ENCODE data around the gene ZNF81. TPM values are rescaled to one million over a fixed set of nuclear protein-coding genes. Genes with fewer than 3 reads are reported as not detected.
A peak's percentile ranks its signal among the peaks of the same experiment; 100 is the strongest.

The ZNF81 gene
- total and polyA plus RNA-seq, 5 experiments from 2014 or later: 1.5 to 13.3 (median 4.8) TPM

DNA sequence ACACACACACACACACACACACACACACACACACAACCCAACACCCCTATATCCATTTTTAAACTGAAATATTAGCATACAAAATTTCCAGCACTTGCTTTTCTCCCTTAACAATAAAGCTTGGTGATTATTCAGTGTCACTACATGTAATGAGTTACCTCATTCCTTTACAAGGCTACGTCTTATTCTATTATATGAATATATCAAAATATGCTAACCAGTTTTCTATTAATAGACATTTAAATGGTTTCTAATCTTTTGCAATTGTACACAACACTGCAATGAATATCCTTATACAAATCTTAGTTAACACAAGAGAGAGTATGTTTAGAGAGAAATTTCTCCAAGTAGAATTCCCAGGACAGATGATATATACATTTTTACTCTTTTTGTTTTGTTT, 14.2 kb downstream of the ZNF81 start:
- peaks cover 0 to 62% (median 11%) of the 10 kb centered on the region in 3 donors for H3K36me3 Mint-ChIP-seq
- no peak overlapping the region for H3K4me3 Mint-ChIP-seq
- DNase-seq: no peak
- H3K9me3 Mint-ChIP-seq: no peaks in the 10 kb centered on the region
- no peak overlapping the region for H3K27ac Mint-ChIP-seq
- peaks cover 5 to 11% (median 7%) of the 10 kb centered on the region in 4 donors for H3K4me1 Mint-ChIP-seq
- POLR2A ChIA-PET: no interaction called here
- ATAC-seq: no peak
- no peaks in the 10 kb centered on the region for H3K27me3 Mint-ChIP-seq

DNA sequence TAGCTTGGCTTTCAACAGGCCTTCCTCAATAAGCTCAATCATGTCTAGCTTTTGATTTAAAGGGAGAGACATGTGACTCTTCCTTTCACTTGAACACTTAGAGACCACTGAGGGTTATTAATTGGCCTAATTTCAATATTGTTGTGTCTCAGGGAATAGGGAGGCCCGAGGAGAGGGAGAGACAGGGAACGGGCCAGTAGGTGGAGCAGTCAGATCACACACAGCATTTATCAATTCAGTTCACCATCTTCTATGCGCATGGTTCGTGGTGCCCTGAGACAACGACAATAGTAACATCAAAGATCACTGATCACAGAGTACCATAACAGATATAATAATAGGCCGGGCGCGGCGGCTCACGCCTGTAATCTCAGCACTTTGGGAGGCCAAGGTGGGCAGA, 17.8 kb downstream of the ZNF81 start:
- H3K4me3 Mint-ChIP-seq: no peak overlapping the region
- ATAC-seq (peak; percentile 33 to 53), DNase-seq (peak in 8 of 10 donors; percentile 4 to 36 (median 22))
- H3K9me3 Mint-ChIP-seq: no peaks in the 10 kb centered on the region
- POLR2A ChIA-PET: no interaction called here
- H3K27me3 Mint-ChIP-seq: no peaks in the 10 kb centered on the region
- peaks cover 3 to 50% (median 3%) of the 10 kb centered on the region in 3 donors for H3K36me3 Mint-ChIP-seq
- H3K27ac Mint-ChIP-seq: peak overlapping the region in 3 of 10 donors; percentile 8 to 42 (median 24)
- H3K4me1 Mint-ChIP-seq: peaks cover 4 to 11% (median 7%) of the 10 kb centered on the region in 4 donors

DNA sequence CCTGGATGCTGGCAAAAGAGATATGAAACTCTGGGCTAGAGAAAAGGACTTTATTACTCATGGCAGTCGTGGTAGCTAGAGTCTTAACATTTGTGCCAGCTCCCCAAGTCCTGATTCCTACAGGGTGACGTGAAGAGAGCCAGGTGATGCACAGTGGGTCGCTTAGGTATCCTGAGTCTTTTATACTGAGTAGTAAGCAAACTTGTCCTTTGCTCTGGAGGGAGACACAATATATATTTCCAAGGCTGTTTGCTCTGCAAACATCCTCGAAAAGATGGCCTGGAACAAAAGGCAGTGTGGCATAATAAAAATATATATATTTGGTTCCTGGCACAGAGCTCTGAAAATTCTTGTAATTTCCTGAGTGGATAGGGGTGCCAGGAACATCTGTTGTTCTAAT, 23.0 kb downstream of the ZNF81 start:
- H3K36me3 Mint-ChIP-seq: peaks cover 12 to 46% (median 24%) of the 10 kb centered on the region in 3 donors
- ATAC-seq (no peak), DNase-seq (no peak)
- POLR2A ChIA-PET: no interaction called here
- H3K27ac Mint-ChIP-seq: no peak overlapping the region
- H3K4me3 Mint-ChIP-seq: no peak overlapping the region
- H3K27me3 Mint-ChIP-seq: no peaks in the 10 kb centered on the region
- H3K9me3 Mint-ChIP-seq: no peaks in the 10 kb centered on the region
- H3K4me1 Mint-ChIP-seq: peaks cover 0 to 4% (median 1%) of the 10 kb centered on the region in 4 donors

DNA sequence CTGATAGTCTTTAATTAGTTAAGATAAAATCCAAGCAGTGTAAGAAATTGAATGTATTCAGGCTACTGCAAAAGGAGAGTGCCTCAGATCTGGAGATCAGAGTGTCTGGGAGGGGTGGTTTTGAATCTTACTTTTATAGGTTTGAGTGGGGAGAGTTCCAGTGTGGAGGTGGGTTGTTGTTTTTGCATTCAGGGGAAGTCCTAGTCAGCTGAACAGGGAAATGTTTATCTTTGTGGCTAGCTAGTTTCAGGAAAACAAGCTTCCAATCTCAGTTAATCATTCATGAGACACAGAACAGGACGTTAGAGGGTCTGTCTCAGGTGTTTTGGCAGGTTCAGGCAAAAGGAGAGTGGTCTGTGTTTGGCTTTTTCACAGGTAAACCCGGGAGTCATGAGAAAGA, 26.0 kb downstream of the ZNF81 start:
- no peak for ATAC-seq
- Mint-ChIP-seq H3K4me3 (no peak overlapping the region), H3K27ac (peak overlapping the region in 1 of 10 donors; percentile 15), H3K9me3 (no peaks in the 10 kb centered on the region), H3K4me1 (peaks cover 0 to 4% (median 1%) of the 10 kb centered on the region in 4 donors), H3K27me3 (no peaks in the 10 kb centered on the region), H3K36me3 (peaks cover 12 to 43% (median 41%) of the 10 kb centered on the region in 3 donors)
- no peak for DNase-seq
- POLR2A ChIA-PET: no interaction called here

DNA sequence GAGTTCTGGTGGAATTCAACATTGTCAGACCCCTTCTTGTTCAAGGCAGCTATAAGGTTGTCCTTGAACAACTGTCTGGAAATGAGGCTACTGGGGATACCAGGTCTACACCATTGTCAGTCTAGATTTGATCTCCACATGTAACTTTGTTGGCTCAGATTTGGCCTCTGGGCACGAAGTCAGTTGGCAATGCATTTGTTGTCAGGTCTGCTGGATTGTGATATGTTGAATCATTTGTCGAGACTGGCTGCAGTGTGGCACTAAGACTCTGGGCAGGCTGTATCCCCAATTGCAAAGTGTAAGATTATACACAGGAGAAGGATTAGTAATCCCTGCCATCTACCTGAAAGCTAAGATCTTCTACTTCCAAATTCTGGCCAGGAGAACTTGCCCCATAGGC, 26.5 kb downstream of the ZNF81 start:
- Mint-ChIP-seq H3K36me3 (peaks cover 12 to 47% (median 39%) of the 10 kb centered on the region in 3 donors), H3K27ac (no peak overlapping the region), H3K27me3 (no peaks in the 10 kb centered on the region), H3K4me3 (no peak overlapping the region), H3K4me1 (peaks cover 0 to 4% (median 1%) of the 10 kb centered on the region in 4 donors), H3K9me3 (no peaks in the 10 kb centered on the region)
- no peak for ATAC-seq
- POLR2A ChIA-PET: no interaction called here
- DNase-seq: no peak

DNA sequence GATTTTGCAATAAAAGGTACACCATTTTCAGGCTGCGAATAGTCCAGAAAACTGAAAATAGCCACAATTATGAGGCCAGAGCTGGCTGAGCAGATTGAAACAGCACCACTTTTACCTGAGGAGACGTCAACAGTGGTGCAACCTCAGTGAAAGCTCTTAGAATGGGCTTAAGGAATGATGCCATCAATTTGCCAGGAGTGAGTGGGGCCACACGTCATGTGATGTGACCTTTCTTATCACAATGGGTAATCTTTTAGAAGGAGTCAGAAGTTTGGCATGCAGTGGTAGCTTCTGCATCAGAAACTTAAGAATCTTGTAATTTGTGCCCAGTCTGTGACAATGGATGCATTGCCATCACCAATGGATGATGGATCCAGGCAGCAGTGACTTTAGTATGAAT, 27.6 kb downstream of the ZNF81 start:
- Mint-ChIP-seq H3K9me3 (peaks cover 0 to 3% (median 0%) of the 10 kb centered on the region in 9 donors), H3K4me3 (no peak overlapping the region), H3K27ac (no peak overlapping the region), H3K4me1 (peaks cover 0 to 4% (median 1%) of the 10 kb centered on the region in 4 donors), H3K36me3 (peaks cover 11 to 54% (median 42%) of the 10 kb centered on the region in 3 donors), H3K27me3 (no peaks in the 10 kb centered on the region)
- DNase-seq (no peak), ATAC-seq (no peak)
- POLR2A ChIA-PET: no interaction called here

DNA sequence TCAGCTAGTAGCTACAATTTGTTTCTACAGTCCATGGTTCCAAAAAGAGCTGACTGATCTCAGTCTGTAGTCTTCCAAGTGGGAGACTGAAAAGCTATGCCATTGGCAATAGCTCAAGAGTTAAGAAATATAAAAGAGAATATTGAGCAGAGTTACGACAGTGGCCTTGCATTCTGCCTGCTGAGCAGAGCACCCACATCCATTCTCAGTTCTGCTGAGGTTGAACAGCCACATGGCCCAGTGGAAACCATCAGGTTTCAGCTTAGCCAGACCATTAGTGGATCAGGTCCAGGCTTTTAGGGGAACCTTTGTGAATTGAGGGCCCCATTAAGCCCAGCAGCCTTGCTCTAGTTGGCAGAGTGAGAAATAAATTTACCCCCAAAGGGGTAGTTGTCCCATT, 28.1 kb downstream of the ZNF81 start:
- H3K9me3 Mint-ChIP-seq: peaks cover 0 to 5% (median 0%) of the 10 kb centered on the region in 9 donors
- H3K36me3 Mint-ChIP-seq: peaks cover 7 to 52% (median 40%) of the 10 kb centered on the region in 3 donors
- H3K27me3 Mint-ChIP-seq: no peaks in the 10 kb centered on the region
- H3K4me1 Mint-ChIP-seq: peaks cover 0 to 4% (median 1%) of the 10 kb centered on the region in 4 donors
- DNase-seq (no peak), ATAC-seq (no peak)
- no peak overlapping the region for H3K4me3 Mint-ChIP-seq
- H3K27ac Mint-ChIP-seq: no peak overlapping the region
- POLR2A ChIA-PET: no interaction called here

DNA sequence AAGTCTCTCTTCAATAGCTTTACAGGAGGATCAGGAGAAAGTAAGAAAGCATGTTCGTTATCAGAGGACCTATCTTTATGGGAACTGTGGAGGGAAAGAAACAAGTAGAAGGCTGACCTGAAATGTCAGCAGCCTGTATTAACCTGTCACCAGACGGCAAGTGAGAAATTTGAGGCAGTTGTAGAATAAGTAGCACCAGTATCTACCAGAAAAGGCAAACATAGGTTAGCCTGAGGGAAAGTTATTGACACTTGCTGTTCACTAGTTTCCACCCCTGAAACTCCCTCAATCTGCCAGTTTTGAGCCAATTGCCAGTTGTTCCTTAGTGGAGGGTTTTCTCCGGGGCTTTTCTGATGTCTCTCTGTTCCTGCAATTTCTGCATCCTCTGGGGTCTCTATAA, 36.4 kb downstream of the ZNF81 start:
- no peak overlapping the region for H3K4me3 Mint-ChIP-seq
- peak overlapping the region in 1 of 10 donors; percentile 40 for H3K27ac Mint-ChIP-seq
- H3K36me3 Mint-ChIP-seq: peaks cover 32 to 71% (median 49%) of the 10 kb centered on the region in 3 donors
- DNase-seq (no peak), ATAC-seq (no peak)
- H3K27me3 Mint-ChIP-seq: no peaks in the 10 kb centered on the region
- H3K4me1 Mint-ChIP-seq: no peaks in the 10 kb centered on the region
- POLR2A ChIA-PET: no interaction called here
- H3K9me3 Mint-ChIP-seq: peaks cover 0 to 60% (median 3%) of the 10 kb centered on the region in 9 donors

DNA sequence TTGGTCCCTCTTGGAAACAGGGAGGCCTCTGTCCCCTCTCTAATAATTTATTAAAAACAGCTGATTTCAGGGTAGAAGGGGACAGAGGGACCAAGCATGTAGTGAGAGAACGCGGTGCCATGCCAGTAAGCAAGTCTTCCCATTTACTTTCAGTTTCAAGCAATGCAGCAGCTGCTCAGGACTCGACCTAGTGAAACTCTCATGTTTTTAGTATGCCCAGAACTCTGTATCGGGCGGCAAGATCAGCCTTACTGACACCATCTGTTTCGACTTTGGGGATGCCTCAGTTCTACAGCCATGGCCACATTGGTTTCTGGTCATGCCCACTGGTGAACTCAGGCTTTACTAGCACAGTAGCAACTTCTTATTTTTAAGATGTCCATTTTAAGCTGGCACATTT, 40.6 kb downstream of the ZNF81 start:
- Mint-ChIP-seq H3K36me3 (peaks cover 23 to 57% (median 46%) of the 10 kb centered on the region in 3 donors), H3K27me3 (no peaks in the 10 kb centered on the region)

DNA sequence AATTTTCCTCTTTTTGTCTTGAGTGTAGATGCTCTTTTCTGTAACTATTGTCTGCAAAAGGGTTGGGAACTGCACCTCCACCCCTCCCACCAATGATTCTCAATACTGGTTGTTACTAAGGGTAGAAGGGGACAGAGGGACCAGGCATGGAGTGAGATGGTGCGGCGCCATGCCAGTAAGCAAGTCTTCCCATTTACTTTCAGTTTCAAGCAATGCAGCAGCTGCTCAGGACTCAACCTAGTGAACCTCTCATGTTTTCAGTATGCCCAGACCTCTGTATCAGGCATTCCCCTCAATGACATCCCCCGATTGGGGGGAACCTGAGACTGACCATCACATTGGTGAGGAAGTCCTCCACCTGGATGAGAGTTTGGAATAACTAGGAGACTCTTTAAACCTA, 41.5 kb downstream of the ZNF81 start:
- Mint-ChIP-seq H3K9me3 (peaks cover 0 to 21% (median 4%) of the 10 kb centered on the region in 9 donors), H3K4me3 (no peak overlapping the region), H3K27me3 (no peaks in the 10 kb centered on the region), H3K4me1 (no peaks in the 10 kb centered on the region), H3K27ac (peak overlapping the region in 1 of 10 donors; percentile 63), H3K36me3 (peaks cover 16 to 50% (median 44%) of the 10 kb centered on the region in 3 donors)
- ATAC-seq (no peak), DNase-seq (no peak)
- POLR2A ChIA-PET: no interaction called here

More for the DNA sequence above, 40.6 kb downstream of the ZNF81 start:
- DNase-seq (no peak), ATAC-seq (no peak)
- no peak overlapping the region for H3K27ac Mint-ChIP-seq
- POLR2A ChIA-PET: no interaction called here
- no peak overlapping the region for H3K4me3 Mint-ChIP-seq
- no peaks in the 10 kb centered on the region for H3K4me1 Mint-ChIP-seq
- peaks cover 0 to 30% (median 4%) of the 10 kb centered on the region in 9 donors for H3K9me3 Mint-ChIP-seq

DNA sequence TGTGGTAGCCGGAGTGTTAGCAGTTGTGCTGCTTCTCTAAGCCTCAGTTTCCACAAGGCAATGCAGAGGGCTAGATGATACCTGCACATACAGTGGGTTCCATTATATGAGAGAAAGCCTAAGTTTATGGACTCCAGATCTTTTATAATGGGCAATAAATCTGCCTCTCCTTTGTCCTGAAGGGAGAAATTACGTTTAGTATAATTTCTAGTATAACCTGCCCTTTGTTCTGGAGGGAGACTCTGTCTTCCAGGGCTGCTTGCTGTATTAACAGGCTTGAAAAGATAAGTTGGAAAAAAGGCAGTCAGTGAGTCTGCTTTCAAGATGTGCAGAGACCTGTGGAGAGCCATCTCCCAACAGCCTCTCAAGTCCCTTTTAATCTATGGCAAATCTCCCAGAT, 42.8 kb downstream of the ZNF81 start:
- ATAC-seq (no peak), DNase-seq (no peak)
- Mint-ChIP-seq H3K27me3 (no peaks in the 10 kb centered on the region), H3K4me1 (no peaks in the 10 kb centered on the region), H3K36me3 (peaks cover 5 to 41% (median 40%) of the 10 kb centered on the region in 3 donors), H3K4me3 (no peak overlapping the region), H3K9me3 (peaks cover 0 to 9% (median 4%) of the 10 kb centered on the region in 9 donors), H3K27ac (no peak overlapping the region)
- POLR2A ChIA-PET: no interaction called here

DNA sequence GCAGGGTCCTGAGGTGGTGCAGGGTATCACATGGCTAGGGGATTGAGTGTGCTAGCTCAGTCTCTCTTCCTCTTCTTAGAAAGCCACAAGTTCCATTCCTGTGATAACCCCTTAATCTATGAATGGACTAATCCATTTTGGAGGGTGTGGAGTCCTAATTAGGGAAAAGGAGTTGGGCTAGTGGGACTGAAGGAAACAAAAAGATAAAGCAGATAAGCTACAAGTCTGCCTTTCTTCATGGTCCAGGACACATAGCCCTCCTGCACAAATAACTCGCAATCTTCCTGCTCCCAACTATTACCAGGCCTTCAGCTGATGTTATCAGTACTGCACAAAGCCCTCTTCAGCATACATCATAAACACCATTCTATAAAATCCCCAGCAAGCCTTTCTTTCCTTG, 44.2 kb downstream of the ZNF81 start:
- Mint-ChIP-seq H3K4me1 (no peaks in the 10 kb centered on the region), H3K27ac (no peak overlapping the region), H3K4me3 (no peak overlapping the region), H3K9me3 (peaks cover 0 to 4% (median 0%) of the 10 kb centered on the region in 9 donors), H3K27me3 (no peaks in the 10 kb centered on the region), H3K36me3 (peaks cover 0 to 50% (median 40%) of the 10 kb centered on the region in 3 donors)
- DNase-seq: no peak
- POLR2A ChIA-PET: no interaction called here
- no peak for ATAC-seq

DNA sequence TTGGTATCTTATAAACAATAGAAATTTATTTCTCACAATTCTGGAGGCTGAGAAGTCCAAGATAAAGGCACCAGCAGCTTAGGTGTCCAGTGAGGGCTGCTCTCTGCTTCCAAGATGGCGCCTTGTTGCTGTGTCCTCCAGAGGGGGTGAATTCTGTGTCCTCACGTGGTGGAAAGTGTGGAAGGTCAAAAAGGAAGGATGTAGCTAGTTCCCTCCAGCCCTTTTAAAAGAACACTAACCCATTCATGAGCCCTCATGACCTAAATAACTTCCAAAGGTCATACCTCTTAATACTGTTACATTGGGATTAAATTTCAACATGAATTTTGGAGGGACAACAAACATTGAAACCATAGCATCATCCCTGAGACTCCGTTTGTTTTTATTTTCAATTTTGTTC, 48.8 kb downstream of the ZNF81 start:
- POLR2A ChIA-PET: no interaction called here
- no peak overlapping the region for H3K27ac Mint-ChIP-seq

DNA sequence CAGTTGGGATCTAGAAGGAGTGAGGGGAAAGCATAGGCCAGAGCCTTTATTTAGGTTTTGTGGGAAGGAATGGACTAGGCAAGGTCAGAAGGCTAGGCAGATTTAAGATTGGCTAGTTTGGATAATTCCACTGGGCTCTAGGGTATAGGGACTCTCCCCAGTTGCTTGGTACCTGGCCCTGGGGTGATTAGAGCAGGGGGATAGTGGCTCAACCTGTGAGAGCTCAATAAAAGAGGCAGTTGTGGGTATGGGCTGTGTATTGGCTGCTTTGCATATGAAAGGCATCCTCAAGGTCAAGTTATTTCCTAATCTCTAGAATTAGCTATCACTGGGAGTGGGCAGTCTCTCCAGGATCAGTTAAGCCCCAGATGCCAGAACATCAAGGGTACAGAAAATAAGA, 61.3 kb downstream of the ZNF81 start:
- Mint-ChIP-seq H3K4me3 (no peak overlapping the region), H3K4me1 (peaks cover 0 to 5% (median under 1%) of the 10 kb centered on the region in 4 donors), H3K9me3 (peaks cover 0 to 2% (median 0%) of the 10 kb centered on the region in 9 donors), H3K36me3 (peaks cover 11 to 62% (median 56%) of the 10 kb centered on the region in 3 donors), H3K27me3 (no peaks in the 10 kb centered on the region), H3K27ac (no peak overlapping the region)
- DNase-seq: no peak
- no peak for ATAC-seq
- POLR2A ChIA-PET: no interaction called here

More for the DNA sequence above, 48.8 kb downstream of the ZNF81 start:
- no peak overlapping the region for H3K4me3 Mint-ChIP-seq
- H3K27me3 Mint-ChIP-seq: no peaks in the 10 kb centered on the region
- no peak for ATAC-seq
- peaks cover 6 to 75% (median 36%) of the 10 kb centered on the region in 3 donors for H3K36me3 Mint-ChIP-seq
- no peak for DNase-seq
- no peaks in the 10 kb centered on the region for H3K4me1 Mint-ChIP-seq
- H3K9me3 Mint-ChIP-seq: no peaks in the 10 kb centered on the region
